Calu3 (cell line): ENCODE data around the gene CDK16. TPM values are rescaled to one million over a fixed set of nuclear protein-coding genes. Genes with fewer than 3 reads are reported as not detected.

Experiments used
- BruUV-seq: library from RNA; stranded (reverse); fragments of 400-500 nt; replicated peaks from 2 replicates; lab custom pipeline; 2021; lab: Mats Ljungman, UMichigan
- CTCF ChIA-PET: fragments of 300-600 bp; sonication (Branson Sonifier 250); formaldehyde crosslinking; loops from one replicate; lab custom pipeline; 2022; ENCODE audit warnings: antibody characterized with exemption; lab: Charles Lee
- DNase-seq: peaks from one replicate; pipeline ENCODE4 v3.0.0; 2022
- H3K27ac Mint-ChIP-seq: one replicate; pipeline ENCODE4 v1.8.0; 2022; ENCODE audit warnings: mixed read lengths; ENCODE audit not compliant: unreplicated experiment
- H3K27me3 Mint-ChIP-seq: one replicate; pipeline ENCODE4 v1.8.0; 2022; ENCODE audit warnings: mixed read lengths; ENCODE audit not compliant: unreplicated experiment
- H3K36me3 Mint-ChIP-seq: one replicate; pipeline ENCODE4 v1.8.0; 2022; ENCODE audit warnings: mild to moderate bottlenecking, moderate library complexity, mixed read lengths; ENCODE audit not compliant: insufficient read depth, unreplicated experiment
- H3K4me1 Mint-ChIP-seq: one replicate; pipeline ENCODE4 v1.8.0; 2022; ENCODE audit warnings: mild to moderate bottlenecking, low read depth, mixed read lengths; ENCODE audit not compliant: unreplicated experiment
- H3K4me3 Mint-ChIP-seq: one replicate; pipeline ENCODE4 v1.8.0; 2022; ENCODE audit warnings: mild to moderate bottlenecking, low read depth, moderate library complexity, mixed read lengths; ENCODE audit not compliant: unreplicated experiment
- H3K9me3 Mint-ChIP-seq: one replicate; pipeline ENCODE4 v1.8.0; 2022; ENCODE audit warnings: low read depth, mixed read lengths; ENCODE audit not compliant: unreplicated experiment
- intact Hi-C: fragments of 100-400 bp; cut with micrococcal nuclease; formaldehyde crosslinking; loops from one replicate; pipeline ENCODE4 v1.10.0; 2022; ENCODE audit not compliant: unreplicated experiment
- total RNA-seq: library from RNA; stranded (reverse); gene quantifications from 2 replicates; pipeline ENCODE4 v1.2.3, GENCODE V29; 2022
- TF ChIP-seq, protein P1 (sequence below): fragments of 200-600 bp; IDR thresholded peaks from one replicate; pipeline ENCODE4 v1.8.0; 2022; ENCODE audit warnings: antibody characterized with exemption; ENCODE audit not compliant: unreplicated experiment

The CDK16 gene
- total RNA-seq, 1 experiment from 2014 or later: 154 TPM

DNA sequence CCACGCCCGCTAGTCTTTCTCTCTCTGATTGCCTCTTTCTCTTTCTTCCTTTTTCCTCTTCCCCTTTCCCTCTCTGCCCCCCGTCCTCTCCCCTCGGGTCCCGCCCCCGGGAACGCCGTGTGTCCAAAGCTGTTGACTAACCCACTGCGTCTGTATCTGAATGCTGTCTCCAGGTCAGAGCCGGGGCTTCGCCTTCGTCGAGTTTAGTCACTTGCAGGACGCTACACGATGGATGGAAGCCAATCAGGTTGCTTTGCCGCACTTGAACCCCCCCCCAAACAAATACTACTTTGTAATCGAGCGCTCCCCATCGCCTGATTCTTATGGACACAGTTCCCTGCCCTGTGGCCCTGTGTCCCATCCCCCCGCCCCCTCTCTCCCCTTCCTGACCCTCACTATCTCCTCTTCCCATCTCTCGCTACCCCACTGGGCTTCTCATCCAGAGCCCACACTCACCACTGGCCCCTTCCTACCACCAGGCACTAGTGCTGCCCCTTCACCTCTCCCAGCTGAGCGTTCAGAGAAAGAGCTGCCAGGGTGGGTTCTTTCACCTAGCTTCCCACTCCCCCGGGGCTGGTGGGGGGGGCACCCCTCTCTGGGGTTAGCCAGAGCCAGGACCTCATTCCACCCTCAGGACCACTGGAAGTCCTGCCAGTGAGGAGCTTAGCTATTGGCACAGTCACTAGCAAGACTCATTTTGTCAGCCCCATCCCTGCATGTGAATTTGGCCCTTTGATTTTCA lies 43.5 kb upstream of the CDK16 start:
- TF ChIP-seq, protein P1, sequence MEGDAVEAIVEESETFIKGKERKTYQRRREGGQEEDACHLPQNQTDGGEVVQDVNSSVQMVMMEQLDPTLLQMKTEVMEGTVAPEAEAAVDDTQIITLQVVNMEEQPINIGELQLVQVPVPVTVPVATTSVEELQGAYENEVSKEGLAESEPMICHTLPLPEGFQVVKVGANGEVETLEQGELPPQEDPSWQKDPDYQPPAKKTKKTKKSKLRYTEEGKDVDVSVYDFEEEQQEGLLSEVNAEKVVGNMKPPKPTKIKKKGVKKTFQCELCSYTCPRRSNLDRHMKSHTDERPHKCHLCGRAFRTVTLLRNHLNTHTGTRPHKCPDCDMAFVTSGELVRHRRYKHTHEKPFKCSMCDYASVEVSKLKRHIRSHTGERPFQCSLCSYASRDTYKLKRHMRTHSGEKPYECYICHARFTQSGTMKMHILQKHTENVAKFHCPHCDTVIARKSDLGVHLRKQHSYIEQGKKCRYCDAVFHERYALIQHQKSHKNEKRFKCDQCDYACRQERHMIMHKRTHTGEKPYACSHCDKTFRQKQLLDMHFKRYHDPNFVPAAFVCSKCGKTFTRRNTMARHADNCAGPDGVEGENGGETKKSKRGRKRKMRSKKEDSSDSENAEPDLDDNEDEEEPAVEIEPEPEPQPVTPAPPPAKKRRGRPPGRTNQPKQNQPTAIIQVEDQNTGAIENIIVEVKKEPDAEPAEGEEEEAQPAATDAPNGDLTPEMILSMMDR: no peak
- H3K36me3 Mint-ChIP-seq: peaks cover 42% of the 10 kb centered on the region
- H3K27ac Mint-ChIP-seq: no peak overlapping the region
- BruUV-seq: no TSS peak
- no peak overlapping the region for H3K4me3 Mint-ChIP-seq
- CTCF ChIA-PET: interaction anchor here (0.6 kb wide), 1 partner anchor 131 kb away, joined by 3 read pairs; no protein-coding TSS in a partner anchor
- H3K9me3 Mint-ChIP-seq: no peaks in the 10 kb centered on the region
- H3K27me3 Mint-ChIP-seq: no peaks in the 10 kb centered on the region
- no peak for DNase-seq
- intact Hi-C loops: no loop called here
- H3K4me1 Mint-ChIP-seq: no peaks in the 10 kb centered on the region

GRCh38 chrX:47175588-47175980 lies 42.9 kb upstream of the CDK16 start:
- Mint-ChIP-seq H3K4me1 (no peaks in the 10 kb centered on the region), H3K27ac (no peak overlapping the region), H3K36me3 (peaks cover 42% of the 10 kb centered on the region), H3K4me3 (no peak overlapping the region), H3K9me3 (no peaks in the 10 kb centered on the region), H3K27me3 (no peaks in the 10 kb centered on the region)
- TF ChIP-seq, protein P1: no peak
- no peak for DNase-seq
- CTCF ChIA-PET: interaction anchor here (0.6 kb wide), 1 partner anchor 132 kb away, joined by 3 read pairs; no protein-coding TSS in a partner anchor
- intact Hi-C loops: no loop called here
- BruUV-seq: no TSS peak

DNA sequence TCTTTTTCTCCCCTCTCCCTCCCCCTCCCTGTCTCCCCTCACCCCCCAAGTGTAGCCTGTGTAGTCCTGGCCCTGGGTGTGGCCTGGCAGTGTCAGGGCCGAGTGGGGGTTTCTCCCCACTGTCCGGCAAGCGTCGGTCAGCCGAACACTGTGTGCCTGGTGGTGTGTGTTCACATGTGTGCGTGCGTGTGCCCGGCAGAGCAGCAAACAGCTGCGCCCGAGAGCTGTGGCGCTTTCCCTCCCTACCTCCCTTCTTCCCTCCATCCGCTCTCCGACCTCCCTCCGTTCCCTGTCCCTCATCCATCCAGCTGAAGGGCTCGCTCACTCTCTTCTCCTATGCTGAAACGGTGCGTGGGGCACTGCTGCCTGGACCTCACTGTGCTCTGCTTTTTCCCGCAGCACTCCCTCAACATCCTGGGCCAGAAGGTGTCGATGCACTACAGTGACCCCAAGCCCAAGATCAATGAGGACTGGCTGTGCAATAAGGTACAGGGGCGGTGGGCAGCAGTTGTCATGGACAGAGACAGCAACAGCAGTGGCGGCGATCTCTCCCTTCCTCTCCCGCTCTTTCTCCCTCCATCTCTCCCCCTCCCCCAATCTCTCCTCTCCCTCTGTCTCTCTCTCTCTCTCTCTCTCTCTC lies 42.3 kb upstream of the CDK16 start:
- Mint-ChIP-seq H3K27ac (no peak overlapping the region), H3K9me3 (no peaks in the 10 kb centered on the region), H3K36me3 (peaks cover 42% of the 10 kb centered on the region), H3K4me1 (no peaks in the 10 kb centered on the region), H3K4me3 (no peak overlapping the region), H3K27me3 (no peaks in the 10 kb centered on the region)
- intact Hi-C loops: no loop called here
- TF ChIP-seq, protein P1: no peak
- DNase-seq: no peak
- no TSS peak for BruUV-seq
- CTCF ChIA-PET: no interaction called here

- no peak overlapping the region for H3K27ac Mint-ChIP-seq
- CTCF ChIA-PET: no interaction called here
- DNase-seq: no peak
- H3K36me3 Mint-ChIP-seq: peaks cover 42% of the 10 kb centered on the region
- no peaks in the 10 kb centered on the region for H3K27me3 Mint-ChIP-seq
- TF ChIP-seq, protein P1: no peak
- no TSS peak for BruUV-seq
- no peaks in the 10 kb centered on the region for H3K9me3 Mint-ChIP-seq
- H3K4me1 Mint-ChIP-seq: no peaks in the 10 kb centered on the region
- H3K4me3 Mint-ChIP-seq: no peak overlapping the region
- intact Hi-C loops: no loop called here
These were observed 41.4 kb upstream of the CDK16 start for GRCh38 chrX:47177079-47177478.
